Activated CD4-positive, alpha-beta T cell treated with anti-CD3 and anti-CD28 coated beads, Interleukin-2, amount 50 U/mL, for 1 hour (primary cell): ENCODE data around the gene INHBE.
"Not testable (repeated sequence)": the region's sequence is repeated elsewhere in the genome, so short reads cannot be mapped to it uniquely, and the experiment has no call there.

Experiments used
- DNase-seq: peaks from one replicate; pipeline ENCODE4 v3.0.0-alpha.2; 2020

Gene INHBE

GRCh38 chr12:57500213-57500612 is 45.1 kb downstream of the INHBE start:
- no peak for DNase-seq

GRCh38 chr12:57502311-57502969 is 47.3 kb downstream of the INHBE start:
- not testable (repeated sequence) for DNase-seq

- DNase-seq = not testable (repeated sequence)
Measured at GRCh38 chr12:57506541-57506940, 51.4 kb downstream of the INHBE start.
